ENCODE results near the gene RBMY1B. TPM values are rescaled to one million over a fixed set of nuclear protein-coding genes. Genes with fewer than 3 reads are reported as not detected.
"Not testable (repeated sequence)": the region's sequence is repeated elsewhere in the genome, so short reads cannot be mapped to it uniquely, and the experiment has no call there.

The RBMY1B gene
- total RNA-seq = not detected

DNA sequence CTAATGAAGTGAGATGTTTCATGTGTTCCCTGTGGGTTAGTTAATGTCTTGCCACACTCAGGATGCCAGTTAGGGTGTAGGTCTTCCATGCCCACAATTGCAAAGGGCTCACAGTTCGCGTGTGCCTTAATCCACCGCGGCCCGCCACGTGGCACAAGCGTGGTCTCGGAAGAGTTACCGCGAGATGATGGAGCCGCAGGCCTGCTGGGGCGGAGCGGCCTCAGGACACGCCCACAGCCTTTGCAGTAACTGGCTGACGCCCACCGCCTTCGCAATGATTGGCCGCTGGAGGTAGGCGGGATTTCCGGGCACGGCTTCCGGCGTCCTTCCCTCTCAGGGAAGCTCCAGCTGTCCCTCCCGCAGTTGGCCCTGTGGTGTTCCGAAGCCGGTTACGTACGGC is at the start of gene RBMY1B:
RBMY1B (plus strand) TSS at position 301 of the 400 bp plus-strand sequence. CDS start 2,013 bp downstream, outside the sequence.
- not testable (repeated sequence) for H3K27me3 Mint-ChIP-seq; ATAC-seq; H3K27ac Mint-ChIP-seq; DNase-seq (ENCODE audit: low spot score); H3K36me3 Mint-ChIP-seq; H3K4me3 Mint-ChIP-seq; H3K9me3 Mint-ChIP-seq; H3K4me1 Mint-ChIP-seq (ENCODE audit: low read depth in 2 of 2)

DNA sequence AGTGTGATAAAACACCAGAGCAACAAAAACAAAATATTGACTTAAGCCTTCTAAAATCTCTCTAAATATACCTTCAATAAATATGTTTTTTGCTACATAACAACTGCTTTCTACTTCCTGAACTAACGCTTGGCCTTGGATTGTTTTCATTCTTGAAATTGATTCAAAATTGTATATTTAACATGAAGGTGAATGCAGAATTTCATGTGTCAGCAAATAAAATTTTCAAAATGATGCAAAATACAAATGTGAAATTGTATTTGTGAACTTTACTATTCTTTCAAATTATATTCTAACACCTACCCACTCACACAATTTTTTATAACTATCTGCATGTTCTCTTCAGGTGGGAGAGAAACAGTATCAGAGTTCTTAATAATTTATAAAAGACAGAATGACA is 48.2 kb upstream of the RBMY1B start:
- not testable (repeated sequence) for ATAC-seq; H3K9me3 Mint-ChIP-seq; H3K36me3 Mint-ChIP-seq; H3K27ac Mint-ChIP-seq; DNase-seq (ENCODE audit: low spot score); H3K4me3 Mint-ChIP-seq; H3K27me3 Mint-ChIP-seq; H3K4me1 Mint-ChIP-seq (ENCODE audit: low read depth in 2 of 2)

DNA sequence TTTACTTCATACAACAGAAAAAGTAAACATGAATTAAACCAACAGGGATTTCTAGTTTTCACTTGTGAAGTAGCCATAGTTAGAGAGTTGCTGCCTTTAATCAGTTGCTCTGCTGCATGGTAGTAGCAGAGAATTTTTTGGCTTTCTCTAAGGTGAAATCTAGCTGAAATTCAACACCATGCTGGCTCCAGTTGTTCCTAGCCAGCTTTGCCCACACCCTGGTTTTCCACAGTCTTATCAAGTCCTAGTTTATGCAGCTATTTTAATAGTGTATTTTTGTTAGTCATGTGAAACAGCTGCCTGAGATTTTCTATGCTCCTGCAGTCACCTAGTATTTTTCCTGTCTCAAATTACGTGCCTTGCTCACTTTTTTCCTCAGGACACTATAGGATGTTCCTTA is 28.2 kb upstream of the RBMY1B start:
- ATAC-seq (no peak), DNase-seq (ENCODE audit: low spot score) (no peak)
- H3K9me3 Mint-ChIP-seq = no peaks in the 10 kb centered on the region
- H3K36me3 Mint-ChIP-seq = no peaks in the 10 kb centered on the region
- no peak overlapping the region for H3K4me3 Mint-ChIP-seq
- no peaks in the 10 kb centered on the region for H3K27me3 Mint-ChIP-seq
- no peak overlapping the region for H3K27ac Mint-ChIP-seq
- H3K4me1 Mint-ChIP-seq (ENCODE audit: low read depth in 2 of 2) = no peaks in the 10 kb centered on the region

GRCh38 chrY:21534579-21534978 is 23.4 kb downstream of the RBMY1B start, which contains the start of gene RBMY1A1:
Gene RBMY1A1, plus strand, starts transcription at chrY:21534879. Its CDS starts 2,013 bp downstream, at chrY:21536892.
- not testable (repeated sequence) for H3K4me1 Mint-ChIP-seq (ENCODE audit: low read depth in 2 of 2); H3K4me3 Mint-ChIP-seq; H3K27ac Mint-ChIP-seq; H3K36me3 Mint-ChIP-seq; DNase-seq (ENCODE audit: low spot score); ATAC-seq; H3K27me3 Mint-ChIP-seq; H3K9me3 Mint-ChIP-seq

DNA sequence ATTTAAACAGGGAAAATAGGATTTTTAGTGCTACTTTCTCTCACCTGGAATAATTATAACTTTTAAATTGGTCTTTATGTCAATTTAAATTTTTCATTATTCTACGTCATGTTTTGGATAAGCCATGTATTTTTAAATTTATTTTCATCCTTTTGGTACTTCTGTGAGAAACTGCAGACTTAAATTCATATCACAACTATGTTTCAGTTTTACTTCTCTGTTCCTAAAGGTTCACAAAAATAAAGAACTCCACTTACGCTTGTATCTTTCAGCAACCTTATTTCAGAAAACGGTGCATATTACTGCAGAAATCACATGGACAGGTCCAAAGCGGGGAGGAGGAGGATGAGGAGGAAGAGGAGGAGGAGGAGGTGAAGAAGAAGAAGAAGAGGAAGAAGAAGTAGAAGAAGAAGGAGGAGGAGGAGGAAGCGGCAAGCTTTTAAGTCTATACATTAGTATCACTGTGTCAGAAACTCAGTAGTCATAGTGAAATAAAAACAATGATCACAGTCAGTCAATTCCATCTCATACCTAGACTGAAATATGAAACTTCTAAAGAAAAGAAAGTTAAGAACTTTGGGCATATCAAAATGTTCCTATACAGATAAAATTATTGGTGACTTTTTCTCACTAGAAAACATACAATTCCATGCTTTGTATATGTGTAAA is 48.3 kb downstream of the RBMY1B start:
- H3K36me3 Mint-ChIP-seq; H3K9me3 Mint-ChIP-seq; DNase-seq (ENCODE audit: low spot score); H3K27me3 Mint-ChIP-seq; ATAC-seq; H3K4me3 Mint-ChIP-seq; H3K4me1 Mint-ChIP-seq (ENCODE audit: low read depth in 2 of 2); H3K27ac Mint-ChIP-seq: not testable (repeated sequence)

Other genes with a start within 250 kb of the RBMY1B start
- gene RBMY1A1, start 23.5 kb downstream of the RBMY1B start, total RNA-seq = not detected

Measured in natural killer cell treated with Interleukin-12 subunit alpha and Interleukin-12 subunit beta and Interleukin-15 and Interleukin-18, amount 100 ng/mL, for 72 hours (primary cell).